ENCODE data around the gene GAST.

GAST gene

DNA sequence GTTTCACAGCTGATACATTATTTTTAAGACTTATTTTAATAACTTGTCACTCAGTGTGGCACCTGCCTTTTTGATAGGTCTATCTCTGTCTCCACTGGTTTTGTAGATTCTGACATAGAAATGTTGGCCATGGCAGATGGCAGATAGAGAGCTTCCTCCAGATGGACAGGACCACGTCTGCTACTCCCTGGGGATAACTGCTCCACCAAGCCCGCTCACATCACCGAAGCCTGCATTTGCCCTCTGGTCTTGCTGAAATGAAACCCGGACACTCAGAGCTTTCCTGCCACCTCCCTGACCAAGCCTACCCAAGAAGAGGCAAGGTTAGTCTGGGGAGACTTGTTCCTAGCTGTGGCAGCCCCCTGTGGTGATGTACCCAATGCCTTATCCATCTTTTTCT is 38.7 kb downstream of the GAST start:
- no peak for DNase-seq

DNA sequence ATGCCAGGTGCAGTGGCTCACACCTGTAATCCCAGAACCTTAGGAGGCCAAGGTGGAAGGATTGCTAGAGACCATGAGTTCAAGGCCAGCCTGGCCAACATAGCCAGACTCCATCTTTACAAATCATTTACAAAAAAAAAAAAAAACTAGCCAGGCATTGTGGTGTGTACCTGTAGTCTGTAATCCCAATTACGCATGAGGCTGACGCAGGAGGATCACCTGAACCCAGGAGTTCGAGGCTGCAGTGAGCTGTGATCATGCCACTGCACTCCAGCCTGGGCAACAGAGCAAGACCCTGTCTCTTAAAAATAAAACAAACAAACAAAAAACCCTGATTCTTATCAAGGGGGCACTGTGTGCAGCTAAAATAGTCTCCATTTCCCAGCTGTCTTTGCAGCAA is 39.2 kb downstream of the GAST start:
- DNase-seq = no peak

DNA sequence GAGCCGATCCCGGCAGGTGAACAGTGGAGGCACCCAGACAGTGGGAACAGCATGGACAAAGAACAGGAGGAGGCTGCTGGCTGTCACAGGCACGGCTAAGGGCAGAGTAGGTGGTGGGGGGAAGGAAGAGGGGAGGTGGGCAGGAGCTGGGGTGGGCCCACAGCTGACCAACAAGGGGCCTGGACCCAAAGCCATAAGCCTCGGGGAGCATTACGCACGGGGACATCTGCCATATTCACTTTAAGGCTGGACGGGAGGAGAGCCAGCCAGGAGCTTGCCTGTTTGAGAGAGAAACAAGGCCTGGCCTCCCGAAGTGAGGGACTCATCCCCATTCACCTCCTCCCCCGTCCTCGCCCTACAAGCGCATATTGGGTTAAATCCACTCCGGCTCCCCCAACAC is 41.9 kb downstream of the GAST start:
- DNase-seq = no peak

DNA sequence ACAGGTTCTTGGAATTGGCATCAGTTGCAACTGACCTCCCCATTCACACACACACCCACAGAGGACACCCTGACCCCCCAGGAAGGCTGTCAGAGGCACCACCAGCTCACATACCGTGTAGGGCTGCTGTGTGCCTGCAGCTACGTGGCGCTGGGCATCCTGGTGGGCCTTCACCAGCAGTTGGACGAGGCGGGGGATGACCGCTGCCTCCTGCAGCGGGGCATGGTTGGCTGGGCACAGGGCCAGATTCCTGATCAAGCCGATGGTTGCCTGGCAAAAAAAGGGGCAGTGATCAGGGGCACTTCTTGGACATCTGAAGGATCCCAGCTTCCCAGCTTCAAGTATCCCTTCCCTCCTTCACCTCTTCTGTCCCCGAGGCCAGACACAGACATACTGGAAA is 46.5 kb downstream of the GAST start:
- no peak for DNase-seq

DNA sequence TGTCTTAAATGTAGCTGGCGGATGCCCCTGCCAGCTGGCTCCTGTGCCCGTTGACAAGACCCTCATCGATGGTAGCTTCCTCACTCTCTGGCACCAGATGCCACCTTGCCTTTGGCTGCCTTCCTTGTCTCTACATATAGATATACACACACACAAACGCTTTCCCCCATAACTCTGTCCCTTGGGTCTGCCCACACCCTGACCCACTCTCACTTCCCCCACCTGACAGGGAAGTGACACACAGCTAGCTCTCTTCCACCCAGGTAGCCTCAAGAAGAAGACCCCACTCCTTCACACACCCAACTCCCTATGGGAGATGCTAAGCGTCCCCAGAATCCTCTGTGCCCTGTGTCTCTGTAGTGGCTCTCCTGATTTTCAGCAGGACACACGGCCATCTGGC is 48.7 kb downstream of the GAST start:
- no peak for DNase-seq

DNA sequence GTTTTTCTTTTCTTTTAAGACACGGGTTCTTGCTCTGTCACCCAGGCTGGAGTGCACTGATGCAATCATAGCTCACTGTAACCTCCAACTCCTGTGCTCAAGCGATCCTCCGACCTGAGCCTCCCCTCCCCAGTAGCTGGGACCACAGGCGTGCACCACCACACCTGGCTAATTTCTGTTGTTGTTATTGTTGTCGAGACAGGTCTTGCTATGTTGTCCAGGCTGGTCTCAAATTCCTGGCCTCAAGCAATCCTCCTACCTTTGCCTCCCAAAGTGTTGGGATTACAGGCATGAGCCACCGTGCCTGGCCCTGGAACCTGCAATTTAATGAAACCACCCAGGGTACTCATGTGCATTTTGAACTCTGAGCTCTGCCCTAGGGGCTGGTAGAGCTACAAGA is 50.3 kb downstream of the GAST start:
- DNase-seq = no peak

DNA sequence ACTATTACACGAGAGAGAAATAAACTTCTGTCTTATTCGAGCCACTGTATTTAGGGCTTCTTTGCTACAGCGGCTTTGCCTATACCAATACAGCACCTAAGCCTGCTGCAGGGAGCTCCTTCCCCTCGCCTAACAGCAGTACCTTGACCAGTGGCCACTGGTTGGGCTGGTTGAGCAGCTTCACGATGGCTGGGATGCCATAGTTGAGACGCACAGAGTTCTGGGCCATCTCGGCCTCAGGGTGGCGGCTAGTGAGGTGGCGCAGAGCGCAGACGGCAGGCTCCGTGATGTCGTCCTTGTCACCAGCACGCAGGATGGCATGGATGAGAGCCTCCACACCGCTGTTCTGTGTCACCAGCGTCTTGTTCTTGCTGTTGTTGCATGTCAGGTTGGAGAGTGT is 50.7 kb downstream of the GAST start:
- no peak for DNase-seq

DNA sequence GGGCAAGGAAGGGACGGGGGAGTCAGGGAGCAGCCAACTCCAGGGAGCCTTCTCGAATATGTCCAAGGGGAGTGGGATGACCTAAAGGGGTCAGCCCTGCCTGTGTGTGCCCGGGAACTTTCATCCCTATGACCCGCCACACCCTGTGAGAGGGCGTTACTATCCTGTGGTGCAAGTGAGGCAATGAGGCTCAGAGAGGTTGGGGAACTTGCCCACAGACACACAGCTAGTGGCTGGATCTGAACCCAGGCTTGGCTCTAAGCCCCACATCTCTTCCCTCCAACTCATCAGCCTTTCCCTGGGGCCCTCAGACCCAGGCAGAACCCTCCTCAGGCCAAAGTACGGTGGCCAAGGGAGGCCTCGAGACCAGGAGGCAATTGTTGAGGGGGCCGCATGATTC is 51.2 kb downstream of the GAST start:
- no peak for DNase-seq

All from NCI-H226 (cell line).